ENCODE measurements around the gene CIPC.

DNA sequence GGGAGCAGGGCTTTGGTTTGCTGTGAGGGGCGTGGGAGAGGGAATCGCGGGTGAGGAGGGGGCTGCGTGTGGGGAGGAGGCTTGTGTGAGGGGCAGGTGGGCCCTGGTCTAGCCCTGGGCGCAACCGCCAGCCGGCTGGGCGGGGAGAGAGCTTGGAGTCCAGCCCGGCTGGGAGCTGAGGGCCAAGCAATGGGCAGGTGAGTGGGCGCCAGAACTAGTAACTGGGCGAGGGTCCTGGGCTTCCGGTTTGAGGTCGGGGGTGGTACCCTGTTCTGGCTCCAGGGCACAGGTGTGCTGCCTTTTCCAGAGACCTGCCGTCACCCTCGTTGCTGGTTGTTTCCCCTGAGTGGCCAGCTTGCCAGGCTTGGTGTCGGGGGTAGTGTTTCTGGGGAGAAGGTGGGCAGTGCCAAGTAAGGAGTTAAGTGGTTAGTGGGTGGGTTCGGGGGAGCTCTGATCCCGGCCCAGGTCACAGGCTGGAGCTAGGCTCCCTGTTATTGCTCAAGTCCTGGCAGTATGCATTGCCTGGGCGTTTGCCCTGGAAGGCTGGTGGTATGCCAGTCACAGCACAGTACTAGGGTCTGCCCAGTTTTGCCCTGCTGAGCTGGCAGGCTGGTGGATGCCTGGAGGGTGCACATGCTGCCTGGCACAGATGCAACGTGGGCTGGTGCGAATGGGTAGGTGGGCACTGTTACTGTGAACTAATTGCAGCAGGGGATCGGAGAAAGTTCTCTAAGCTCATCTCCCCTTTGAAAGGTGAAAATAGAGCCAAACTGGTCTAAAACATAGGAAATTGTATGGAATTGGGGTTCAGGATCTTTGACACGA, 683 bp downstream of the CIPC start:
- TF ChIP-seq, protein P1, sequence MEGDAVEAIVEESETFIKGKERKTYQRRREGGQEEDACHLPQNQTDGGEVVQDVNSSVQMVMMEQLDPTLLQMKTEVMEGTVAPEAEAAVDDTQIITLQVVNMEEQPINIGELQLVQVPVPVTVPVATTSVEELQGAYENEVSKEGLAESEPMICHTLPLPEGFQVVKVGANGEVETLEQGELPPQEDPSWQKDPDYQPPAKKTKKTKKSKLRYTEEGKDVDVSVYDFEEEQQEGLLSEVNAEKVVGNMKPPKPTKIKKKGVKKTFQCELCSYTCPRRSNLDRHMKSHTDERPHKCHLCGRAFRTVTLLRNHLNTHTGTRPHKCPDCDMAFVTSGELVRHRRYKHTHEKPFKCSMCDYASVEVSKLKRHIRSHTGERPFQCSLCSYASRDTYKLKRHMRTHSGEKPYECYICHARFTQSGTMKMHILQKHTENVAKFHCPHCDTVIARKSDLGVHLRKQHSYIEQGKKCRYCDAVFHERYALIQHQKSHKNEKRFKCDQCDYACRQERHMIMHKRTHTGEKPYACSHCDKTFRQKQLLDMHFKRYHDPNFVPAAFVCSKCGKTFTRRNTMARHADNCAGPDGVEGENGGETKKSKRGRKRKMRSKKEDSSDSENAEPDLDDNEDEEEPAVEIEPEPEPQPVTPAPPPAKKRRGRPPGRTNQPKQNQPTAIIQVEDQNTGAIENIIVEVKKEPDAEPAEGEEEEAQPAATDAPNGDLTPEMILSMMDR (IDR thresholded peaks at IDR 0.05; ENCODE audit: insufficient read depth, low read length, poor library complexity, severe bottlenecking) = no peak
- TF ChIP-seq EZH2phosphoT487 (conservative IDR thresholded peaks at IDR 0.05; ENCODE audit: low read length) = no peak

All from SU-DHL-6 (cell line).